GM19025 (cell line): Measurements from ENCODE around the gene BCL2A1.
"Not testable (repeated sequence)": the region's sequence is repeated elsewhere in the genome, so short reads cannot be mapped to it uniquely, and the experiment has no call there.

Experiments
- ATAC-seq: cut with Tn5 transposase; IDR thresholded peaks from one replicate; pipeline ENCODE4 v1.9.1; 2021; ENCODE audit warnings: mild to moderate bottlenecking, low read depth, moderate library complexity; ENCODE audit not compliant: unreplicated experiment

BCL2A1 gene

GRCh38 chr15:79964232-79964805 lies 6.7 kb downstream of the BCL2A1 start:
- ATAC-seq, result no peak

GRCh38 chr15:79962921-79963320 lies 8.1 kb downstream of the BCL2A1 start:
- not testable (repeated sequence) for ATAC-seq

DNA sequence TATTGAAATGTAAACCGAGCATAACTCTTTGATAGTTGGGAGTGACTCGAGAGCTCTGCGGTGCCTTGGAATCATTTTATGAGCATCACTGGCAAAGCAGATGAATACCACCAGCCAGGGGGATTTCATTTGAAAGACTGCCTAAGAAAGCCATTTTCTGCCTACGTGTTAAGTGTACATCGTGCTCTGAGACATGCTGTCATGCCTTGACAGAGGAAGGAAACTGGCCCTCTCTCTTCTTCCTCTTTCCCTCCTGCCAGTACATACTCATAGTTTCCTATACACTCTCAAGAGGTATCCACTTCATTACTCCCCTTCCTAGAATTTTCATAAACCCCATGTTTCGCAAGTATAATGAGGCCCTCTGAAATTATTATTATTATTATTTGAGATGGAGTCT lies 8.8 kb downstream of the BCL2A1 start:
- no peak for ATAC-seq

GRCh38 chr15:79960502-79961212 lies 10.3 kb downstream of the BCL2A1 start:
- no peak for ATAC-seq

GRCh38 chr15:79957741-79958140 lies 13.3 kb downstream of the BCL2A1 start:
- no peak for ATAC-seq

GRCh38 chr15:79956354-79956939 lies 14.5 kb downstream of the BCL2A1 start:
- no peak for ATAC-seq

DNA sequence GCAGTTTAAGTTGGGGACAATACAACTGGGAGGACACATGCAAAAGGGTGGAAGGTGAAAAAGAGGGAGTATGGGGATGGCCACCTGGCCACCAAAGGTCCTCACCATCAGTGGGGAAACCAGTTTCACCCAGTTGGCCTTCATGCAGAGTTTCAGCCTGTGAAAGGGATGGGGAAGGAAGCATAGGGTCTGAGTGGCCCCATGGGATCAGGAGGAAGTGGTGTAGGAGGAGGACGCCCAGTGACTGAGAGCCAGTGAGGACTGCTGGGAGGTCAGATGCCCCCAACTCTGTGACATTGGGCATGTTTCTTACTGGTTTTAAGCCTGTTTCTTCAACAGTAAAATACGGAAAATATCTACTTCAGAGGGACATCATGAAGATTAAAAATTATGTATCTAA lies 16.3 kb downstream of the BCL2A1 start:
- no peak for ATAC-seq

- ATAC-seq, result no peak
Measured at GRCh38 chr15:79953951-79954444, 17.0 kb downstream of the BCL2A1 start.

GRCh38 chr15:79952329-79952728 lies 18.7 kb downstream of the BCL2A1 start:
- ATAC-seq, result no peak

DNA sequence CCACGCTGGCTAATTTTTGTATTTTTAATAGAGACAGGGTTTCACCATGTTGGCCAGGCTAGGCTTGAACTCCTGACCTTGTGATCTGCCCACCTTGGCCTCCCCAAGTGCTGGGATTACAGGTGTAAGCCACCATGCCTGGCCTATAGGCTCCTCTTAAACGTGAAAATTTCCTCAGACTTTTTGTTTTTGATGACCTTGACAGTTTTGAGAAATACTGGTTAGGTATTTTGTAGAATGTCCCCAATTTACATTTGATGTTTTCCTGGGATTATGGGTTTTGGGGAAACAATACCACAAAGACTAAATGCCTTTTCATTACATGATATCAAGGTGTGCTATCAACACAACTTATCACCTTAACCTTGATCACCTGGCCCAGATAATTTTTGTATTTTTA lies 20.7 kb downstream of the BCL2A1 start:
- no peak for ATAC-seq

- ATAC-seq, result no peak
Measured at GRCh38 chr15:79948761-79949160, 22.2 kb downstream of the BCL2A1 start.

DNA sequence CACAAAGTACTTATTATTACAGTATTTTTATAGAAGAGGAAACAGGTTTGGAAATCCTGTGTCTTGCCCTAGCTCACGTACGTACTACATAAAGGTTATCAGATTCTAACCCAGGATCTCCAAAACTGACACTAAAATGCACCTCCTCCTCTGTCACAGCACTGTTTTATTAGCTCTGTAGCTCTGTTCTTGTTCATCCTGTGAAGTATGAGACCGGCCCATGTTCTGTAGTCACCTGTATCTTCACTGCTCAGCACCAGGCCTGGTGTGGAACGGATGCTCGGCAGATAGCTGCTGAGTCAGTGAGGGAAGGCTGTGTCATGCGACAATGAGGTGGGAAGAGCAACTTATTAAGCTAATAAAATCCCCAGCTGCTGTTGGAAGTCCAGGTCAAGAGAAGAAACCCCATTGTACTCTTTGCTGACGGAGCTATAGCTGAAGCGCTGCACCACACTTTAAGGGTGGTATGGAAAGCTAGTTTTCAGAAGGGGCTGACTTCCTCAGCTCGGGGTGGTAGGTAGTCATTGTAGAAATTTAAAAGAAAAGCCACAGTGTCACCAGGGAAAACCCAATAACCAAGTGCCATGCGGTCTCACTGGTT lies 22.8 kb downstream of the BCL2A1 start:
- ATAC-seq, result peak; percentile 65

DNA sequence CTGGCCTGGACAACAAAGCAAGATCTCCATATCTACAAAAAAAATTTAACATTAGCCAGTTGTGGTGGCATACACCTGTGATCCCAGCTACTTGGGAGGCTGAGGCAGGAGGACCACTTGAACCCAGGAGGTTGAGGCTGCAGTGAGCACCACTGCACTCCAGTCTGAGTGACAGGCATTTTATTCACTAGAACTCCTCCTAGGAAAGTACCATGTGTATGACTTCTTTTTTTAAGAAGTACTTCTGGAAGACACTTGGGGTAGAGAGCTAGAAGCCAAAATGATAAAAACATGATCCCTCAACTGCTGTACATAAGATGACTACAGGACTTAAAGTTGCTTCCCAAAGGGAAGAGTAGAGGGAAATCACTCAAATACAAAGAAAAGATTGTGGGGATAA lies 24.0 kb downstream of the BCL2A1 start:
- ATAC-seq, result no peak

GRCh38 chr15:79944622-79945021 lies 26.4 kb downstream of the BCL2A1 start:
- no peak for ATAC-seq

DNA sequence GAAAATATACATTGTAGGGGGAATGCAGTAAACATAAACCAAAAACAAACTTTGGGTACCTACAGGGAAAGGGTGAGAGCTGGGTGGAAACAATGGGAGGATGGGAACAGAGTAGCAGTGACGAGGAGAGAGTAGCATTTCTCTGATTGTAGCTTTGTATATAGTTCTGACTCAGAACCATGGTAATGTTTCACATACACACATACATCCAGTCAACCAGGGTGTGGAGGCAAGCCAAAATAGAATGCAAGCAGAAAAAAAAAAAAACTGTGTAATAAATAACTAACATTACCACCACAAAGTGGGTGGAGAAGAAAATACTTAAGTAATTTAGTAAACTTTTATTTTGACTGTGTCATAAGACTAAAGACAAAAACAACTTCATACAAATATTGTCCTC lies 27.2 kb downstream of the BCL2A1 start:
- peak; percentile 43 for ATAC-seq

DNA sequence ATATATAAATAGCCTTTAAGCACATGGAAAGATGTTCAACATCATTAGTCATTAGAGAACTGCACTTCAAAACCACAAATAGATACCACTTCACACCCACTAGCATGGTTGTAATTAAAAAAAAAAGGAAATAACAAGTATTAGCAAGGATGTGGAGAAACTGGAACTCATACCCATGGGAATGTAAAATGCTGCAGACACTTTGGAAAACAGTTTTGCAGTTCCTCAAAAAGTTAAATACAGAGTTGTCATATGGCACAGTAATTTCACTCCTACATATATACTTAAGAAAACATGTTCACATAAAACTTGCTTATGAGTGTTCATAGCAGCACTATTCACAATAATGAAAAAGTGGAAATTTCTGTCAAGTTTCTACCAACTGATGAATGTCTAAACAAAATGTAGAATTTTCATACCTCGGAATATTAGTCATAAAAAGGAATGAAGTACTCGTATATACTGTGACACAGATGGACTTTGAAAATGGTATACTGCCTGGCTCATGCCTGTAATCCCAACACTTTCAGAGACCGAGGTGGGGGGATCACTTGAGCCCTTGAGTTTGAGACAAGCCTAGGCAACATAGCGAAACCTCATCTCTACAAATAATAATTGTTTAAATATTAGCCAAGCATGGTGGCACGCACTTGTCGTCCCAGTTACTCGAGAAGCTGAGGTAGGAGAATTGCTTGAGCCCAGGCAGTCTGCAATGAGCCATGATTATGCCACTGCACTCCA lies 28.1 kb downstream of the BCL2A1 start:
- no peak for ATAC-seq

- no peak for ATAC-seq
Measured at GRCh38 chr15:79939399-79939798, 31.6 kb downstream of the BCL2A1 start.

DNA sequence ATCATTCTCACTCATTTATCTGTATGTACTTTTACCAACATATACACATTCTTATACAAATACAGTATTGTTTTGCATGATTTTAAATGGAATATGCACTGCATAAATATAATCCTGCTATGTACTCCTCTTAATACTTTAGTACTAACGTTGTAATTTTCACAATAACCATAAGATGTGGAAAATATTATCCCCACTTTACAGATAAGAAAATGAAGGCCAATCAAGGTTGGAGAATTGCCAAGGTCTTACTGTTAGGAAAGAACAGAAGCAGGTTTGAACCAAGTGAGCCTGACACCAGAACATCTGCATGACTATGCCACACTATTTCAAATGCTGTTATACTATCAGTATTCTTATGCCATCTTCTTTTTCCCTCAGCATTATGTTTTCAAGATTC lies 32.9 kb downstream of the BCL2A1 start:
- no peak for ATAC-seq

- not testable (repeated sequence) for ATAC-seq
Measured at GRCh38 chr15:79935556-79936201, 35.3 kb downstream of the BCL2A1 start.

- ATAC-seq, result no peak
Measured at GRCh38 chr15:79933231-79933630, 37.8 kb downstream of the BCL2A1 start.
